Measurements from ENCODE around the gene CREB3L1. TPM values are rescaled to one million over a fixed set of nuclear protein-coding genes. Genes with fewer than 3 reads are reported as not detected.

The CREB3L1 gene
- total RNA-seq, 4 donors from 2014 or later = 1.3 to 8.7 (median 3.7) TPM

DNA sequence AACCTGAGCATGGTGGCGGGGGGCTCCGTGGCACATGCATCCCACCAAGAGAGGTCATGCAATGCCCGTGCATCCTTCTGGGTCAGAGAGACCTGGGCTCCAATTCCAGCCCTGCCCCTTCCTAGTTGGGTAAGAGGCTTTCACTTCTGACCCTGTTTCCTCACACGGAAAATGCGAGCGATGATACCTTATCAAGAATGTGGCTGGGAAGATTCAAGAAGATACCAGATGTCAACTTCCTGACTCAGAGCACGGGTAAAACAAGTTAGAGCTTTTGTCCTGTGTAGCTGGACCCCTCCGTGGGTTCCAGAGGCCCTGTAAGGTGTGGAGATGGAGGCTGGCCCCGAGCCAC lies 61.1 kb downstream of the CREB3L1 start:
- Histone ChIP-seq H3K4me1 (peaks cover 32 to 50% (median 44%) of the 10 kb centered on the region in 4 donors), H3K36me3 (no peaks in the 10 kb centered on the region), H3K9me3 (no peaks in the 10 kb centered on the region), H3K27ac (replicated peaks in 1 of 4) (peak overlapping the region; percentile 75 to 85 (median 82)), H3K4me3 (peak overlapping the region; percentile 39 to 55 (median 45)), H3K27me3 (peaks cover 0 to 11% (median under 1%) of the 10 kb centered on the region in 4 donors)
- WGBS = 28% methylated on average over 9 of the region's 9 CpGs
- TF ChIP-seq CTCF (IDR thresholded peaks at IDR 0.05) (no peak), POLR2AphosphoS5 (IDR thresholded peaks at IDR 0.05) (no peak), POLR2A (IDR thresholded peaks at IDR 0.05; ENCODE audit: low read depth) (no peak), EP300 (IDR thresholded peaks at IDR 0.05) (no peak)
- DNase-seq (ENCODE audit: extremely low spot score) = no peak
- intact Hi-C loops (cut with DNase I) = no loop called here

GRCh38 chr11:46338988-46339666 lies 61.7 kb downstream of the CREB3L1 start:
- WGBS = 14% methylated on average over 15 of the region's 16 CpGs
- no peaks in the 10 kb centered on the region for H3K9me3 ChIP-seq
- peaks cover 0 to 6% (median 0%) of the 10 kb centered on the region in 4 donors for H3K27me3 ChIP-seq
- TF ChIP-seq CTCF (IDR thresholded peaks at IDR 0.05) (no peak), POLR2AphosphoS5 (IDR thresholded peaks at IDR 0.05) (peak; percentile 24 to 25)
- peaks cover 31 to 47% (median 42%) of the 10 kb centered on the region in 4 donors for H3K4me1 ChIP-seq
- DNase-seq (ENCODE audit: extremely low spot score) = no peak
- intact Hi-C loops (cut with DNase I) = no loop called here
- H3K4me3 ChIP-seq = peak overlapping the region; percentile 39 to 55 (median 45)
- peak overlapping the region; percentile 75 to 85 (median 82) for H3K27ac ChIP-seq (replicated peaks in 1 of 4)
- no peaks in the 10 kb centered on the region for H3K36me3 ChIP-seq

DNA sequence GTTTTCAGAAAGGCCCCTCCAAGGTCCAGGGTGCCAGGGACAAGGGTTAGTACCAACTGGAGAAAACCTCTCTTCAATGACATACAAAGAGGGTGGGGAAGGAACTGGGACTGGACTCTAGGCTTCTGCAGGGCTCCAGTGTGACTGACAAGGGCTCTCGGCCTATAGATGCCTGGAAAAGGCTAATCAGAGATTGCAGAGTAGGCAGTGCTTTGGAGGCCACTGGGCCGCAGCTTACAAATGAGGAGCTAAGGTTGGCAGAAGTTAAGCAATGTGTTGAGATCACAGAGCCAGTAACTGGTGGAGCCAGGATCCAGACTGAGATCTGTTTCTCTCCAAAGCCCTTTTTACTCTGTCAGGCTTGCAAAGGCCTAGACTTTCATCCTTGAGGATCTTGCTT lies 62.4 kb downstream of the CREB3L1 start:
- intact Hi-C loops (cut with DNase I) = no loop called here
- H3K4me1 ChIP-seq = peaks cover 31 to 50% (median 42%) of the 10 kb centered on the region in 4 donors
- WGBS = 78% methylated on average over 2 of the region's 2 CpGs
- no peaks in the 10 kb centered on the region for H3K36me3 ChIP-seq
- H3K27me3 ChIP-seq = no peaks in the 10 kb centered on the region
- no peak for DNase-seq (ENCODE audit: extremely low spot score)
- TF ChIP-seq CTCF (IDR thresholded peaks at IDR 0.05) (no peak), EP300 (IDR thresholded peaks at IDR 0.05) (no peak), POLR2A (IDR thresholded peaks at IDR 0.05; ENCODE audit: low read depth) (no peak), POLR2AphosphoS5 (IDR thresholded peaks at IDR 0.05) (no peak)
- no peak overlapping the region for H3K4me3 ChIP-seq
- no peaks in the 10 kb centered on the region for H3K9me3 ChIP-seq
- peak overlapping the region; percentile 75 to 85 (median 82) for H3K27ac ChIP-seq (replicated peaks in 1 of 4)

DNA sequence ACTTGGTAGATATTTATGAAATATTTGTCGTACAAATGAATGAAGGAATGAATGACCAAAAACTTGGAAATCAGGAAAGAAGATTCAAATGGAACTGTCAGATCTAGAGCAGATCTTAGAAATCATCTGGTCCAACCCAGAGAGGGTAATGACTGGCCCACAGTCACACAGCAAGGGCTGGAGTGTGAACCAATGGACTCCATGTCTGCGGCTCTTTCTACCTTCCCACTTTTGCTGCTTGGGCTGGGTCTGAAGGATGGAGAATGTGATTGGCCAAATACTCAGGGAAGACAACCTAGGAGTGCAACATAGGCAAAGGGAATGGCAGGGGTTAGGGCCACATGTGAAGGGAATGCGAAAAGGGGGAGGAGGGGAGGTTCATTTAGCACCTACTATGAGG lies 64.0 kb downstream of the CREB3L1 start:
- Histone ChIP-seq H3K9me3 (no peaks in the 10 kb centered on the region), H3K4me1 (peaks cover 36 to 59% (median 45%) of the 10 kb centered on the region in 4 donors), H3K27me3 (no peaks in the 10 kb centered on the region), H3K27ac (replicated peaks in 1 of 4) (peak overlapping the region in 2 of 4 donors; percentile 10 to 43), H3K4me3 (no peak overlapping the region), H3K36me3 (no peaks in the 10 kb centered on the region)
- TF ChIP-seq CTCF (IDR thresholded peaks at IDR 0.05) (no peak), POLR2AphosphoS5 (IDR thresholded peaks at IDR 0.05) (no peak), POLR2A (IDR thresholded peaks at IDR 0.05; ENCODE audit: low read depth) (no peak), EP300 (IDR thresholded peaks at IDR 0.05) (no peak)
- intact Hi-C loops (cut with DNase I) = no loop called here
- 98% methylated on average over 3 of the region's 3 CpGs for WGBS
- DNase-seq (ENCODE audit: extremely low spot score) = no peak

DNA sequence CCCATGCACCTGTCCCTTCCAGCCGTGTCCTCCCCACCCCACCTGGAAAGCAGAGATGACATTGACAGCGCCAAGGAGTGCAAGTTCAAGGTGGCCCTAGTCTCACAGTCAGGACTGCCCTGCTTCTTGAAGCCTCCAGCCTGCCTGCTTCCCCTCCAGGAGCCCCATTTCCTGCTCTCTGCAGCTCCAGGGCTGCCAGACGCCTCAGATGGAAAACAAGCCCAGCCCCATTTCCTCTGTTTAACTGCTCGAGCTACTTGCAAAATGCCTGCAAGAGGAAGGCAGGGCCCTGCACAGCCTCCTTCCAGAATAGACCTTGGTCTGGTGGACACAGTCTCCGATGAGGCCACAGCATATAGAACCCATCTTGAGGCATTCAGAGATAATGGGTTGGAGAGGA lies 64.8 kb downstream of the CREB3L1 start:
- DNase-seq (ENCODE audit: extremely low spot score) = no peak
- WGBS = 40% methylated on average over 4 of the region's 5 CpGs

More for the DNA sequence above, 64.8 kb downstream of the CREB3L1 start:
- intact Hi-C loops (cut with DNase I) = no loop called here
- Histone ChIP-seq H3K27ac (replicated peaks in 1 of 4) (peak overlapping the region in 3 of 4 donors; percentile 10 to 43 (median 25)), H3K9me3 (no peaks in the 10 kb centered on the region), H3K4me3 (no peak overlapping the region), H3K4me1 (peaks cover 42 to 66% (median 50%) of the 10 kb centered on the region in 4 donors), H3K27me3 (no peaks in the 10 kb centered on the region), H3K36me3 (no peaks in the 10 kb centered on the region)
- TF ChIP-seq CTCF (IDR thresholded peaks at IDR 0.05) (no peak), POLR2AphosphoS5 (IDR thresholded peaks at IDR 0.05) (no peak), POLR2A (IDR thresholded peaks at IDR 0.05; ENCODE audit: low read depth) (no peak), EP300 (IDR thresholded peaks at IDR 0.05) (no peak)

Measured in esophagus muscularis mucosa (tissue), 4 donors.